ENCODE measurements around the gene GRWD1. TPM values are rescaled to one million over a fixed set of nuclear protein-coding genes. Genes with fewer than 3 reads are reported as not detected.

Gene GRWD1
- polyA plus RNA-seq (2013, experiment 1 of 2; ENCODE audit: insufficient read length) = 28.4 TPM
- 21.4 TPM for polyA plus RNA-seq (2013, experiment 2 of 2; ENCODE audit: insufficient read length)

DNA sequence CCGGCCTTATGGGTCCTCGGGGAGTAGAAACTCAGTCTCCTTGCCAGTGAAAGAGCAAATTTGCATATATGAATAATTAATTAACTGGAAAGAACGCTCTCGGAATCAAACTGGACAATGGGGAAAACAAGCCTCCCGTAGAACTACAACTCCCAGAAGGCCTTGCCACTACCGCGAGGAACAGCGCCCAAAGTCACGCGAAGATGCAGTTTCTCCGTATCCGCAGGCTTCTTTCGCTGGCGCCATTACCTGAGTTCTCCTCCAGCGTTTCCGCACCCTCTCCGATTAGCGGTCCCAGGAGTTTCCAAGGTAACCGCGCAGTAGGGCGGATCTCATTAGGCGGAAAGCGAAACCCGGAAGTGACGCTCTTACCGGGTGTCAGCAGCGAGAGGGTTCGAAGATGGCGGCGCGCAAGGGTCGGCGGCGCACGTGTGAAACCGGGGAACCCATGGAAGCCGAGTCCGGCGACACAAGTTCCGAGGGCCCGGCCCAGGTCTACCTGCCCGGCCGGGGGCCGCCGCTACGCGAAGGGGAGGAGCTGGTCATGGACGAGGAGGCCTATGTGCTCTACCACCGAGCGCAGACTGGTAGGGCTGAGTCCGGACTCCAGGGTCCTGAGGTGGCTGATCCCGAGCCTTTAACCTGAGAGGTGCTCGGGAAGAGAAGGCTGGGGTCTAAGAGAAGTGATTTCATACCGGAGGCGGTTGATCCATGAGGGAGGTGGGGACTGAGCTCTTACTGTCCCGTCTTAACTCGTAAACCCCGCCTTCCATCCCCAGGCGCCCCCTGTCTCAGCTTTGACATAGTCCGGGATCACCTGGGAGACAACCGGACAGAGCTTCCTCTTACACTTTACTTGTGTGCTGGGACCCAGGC is at the start of gene GRWD1:
TSS of gene GRWD1 (plus strand) at position 378 of the 876 bp plus-strand sequence. CDS start at position 401, 23 bp downstream.
- peak; percentile 95 for DNase-seq

DNA sequence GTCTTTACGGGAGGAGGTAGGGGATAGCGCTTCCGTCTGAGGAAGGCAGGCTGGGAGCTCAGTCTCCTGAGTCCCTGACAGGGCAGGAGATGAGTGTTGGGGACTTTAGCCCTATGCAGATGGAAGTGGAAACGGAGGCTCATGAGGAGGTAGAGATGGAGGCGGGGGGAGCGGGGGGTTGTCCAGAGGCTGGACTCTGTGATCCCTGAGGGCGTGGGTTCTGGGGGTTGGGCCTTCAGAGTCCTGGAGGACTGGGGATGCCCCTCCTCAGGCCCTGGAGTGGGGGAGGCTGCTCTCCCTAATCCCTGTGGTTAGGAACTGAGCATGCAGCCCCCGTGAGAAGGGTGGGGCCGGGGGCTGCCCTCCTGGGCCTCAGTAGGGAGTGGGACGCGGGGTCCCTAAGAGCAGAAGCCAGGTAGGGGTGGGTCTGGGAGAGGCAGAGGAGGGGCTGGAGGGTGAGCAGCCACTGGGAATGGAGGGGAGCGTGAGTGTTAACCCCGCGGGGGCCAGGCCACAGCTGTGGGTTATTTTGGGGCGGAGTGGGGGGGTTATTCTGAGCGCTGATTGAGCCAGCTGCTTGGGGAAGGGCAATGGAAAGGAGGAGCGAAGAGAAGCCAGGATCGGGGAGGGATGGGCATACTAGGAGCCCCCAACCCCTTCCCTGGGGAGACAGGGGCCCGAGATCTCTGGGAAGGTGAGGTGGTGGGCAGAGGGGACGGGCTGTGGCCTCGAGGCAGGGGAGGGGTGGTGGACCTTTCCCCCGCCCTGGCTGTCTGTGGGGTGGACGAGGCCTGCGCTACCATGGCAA is 49.6 kb upstream of the GRWD1 start:
- DNase-seq = no peak

GRCh38 chr19:48396824-48397176 is 49.0 kb upstream of the GRWD1 start:
- DNase-seq = no peak

- no peak for DNase-seq
These were observed 48.3 kb upstream of the GRWD1 start for GRCh38 chr19:48397263-48398101.

GRCh38 chr19:48398102-48398374 is 47.7 kb upstream of the GRWD1 start:
- DNase-seq = no peak

- DNase-seq = peak; percentile 88
These were observed 47.2 kb upstream of the GRWD1 start for GRCh38 chr19:48398375-48399235.

- peak; percentile 82 for DNase-seq
These were observed 45.6 kb upstream of the GRWD1 start for GRCh38 chr19:48400018-48400742.

DNA sequence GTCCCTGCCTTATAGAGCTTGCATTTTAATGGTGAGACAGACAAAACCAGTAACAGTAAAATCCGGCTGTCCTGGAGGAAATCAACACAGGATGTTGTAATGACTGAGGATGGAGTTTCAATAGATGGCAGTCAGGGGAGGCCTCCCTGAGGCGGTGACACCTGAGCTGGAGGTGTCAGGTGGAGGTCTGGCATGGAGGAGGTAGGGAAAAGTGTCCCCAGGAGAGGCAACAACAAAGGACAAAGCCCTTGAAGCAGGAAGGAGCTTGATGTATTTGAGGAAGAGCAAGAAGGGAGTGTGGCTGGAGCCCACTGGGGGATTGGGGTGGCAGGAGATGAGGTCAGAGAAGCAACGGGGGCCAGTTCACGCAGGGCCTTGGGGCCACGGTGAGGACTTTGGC is 44.5 kb upstream of the GRWD1 start:
- DNase-seq = no peak

- peak; percentile 75 for DNase-seq
These were observed 42.2 kb upstream of the GRWD1 start for GRCh38 chr19:48403606-48404005.

- DNase-seq = no peak
These were observed 40.6 kb upstream of the GRWD1 start for GRCh38 chr19:48405010-48405659.

DNA sequence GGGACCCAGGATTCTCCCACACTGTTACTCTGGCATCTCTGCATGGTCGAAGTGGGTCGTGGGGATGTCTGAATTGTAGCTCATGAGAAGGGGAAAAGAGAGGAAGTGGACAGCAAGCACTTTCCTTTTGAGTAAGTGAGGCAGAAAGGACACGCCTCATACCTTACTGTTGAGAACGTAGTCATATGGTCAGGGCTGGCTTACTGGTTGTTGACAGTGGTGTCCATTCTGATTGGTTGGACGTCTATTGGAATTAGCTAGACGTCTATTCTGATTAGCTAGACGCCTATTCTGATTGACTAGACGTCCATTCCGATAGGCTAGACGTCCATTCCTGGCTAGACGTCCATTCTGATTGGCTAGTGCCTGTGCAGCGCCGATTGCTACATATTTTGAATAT is 39.9 kb upstream of the GRWD1 start:
- no peak for DNase-seq

DNA sequence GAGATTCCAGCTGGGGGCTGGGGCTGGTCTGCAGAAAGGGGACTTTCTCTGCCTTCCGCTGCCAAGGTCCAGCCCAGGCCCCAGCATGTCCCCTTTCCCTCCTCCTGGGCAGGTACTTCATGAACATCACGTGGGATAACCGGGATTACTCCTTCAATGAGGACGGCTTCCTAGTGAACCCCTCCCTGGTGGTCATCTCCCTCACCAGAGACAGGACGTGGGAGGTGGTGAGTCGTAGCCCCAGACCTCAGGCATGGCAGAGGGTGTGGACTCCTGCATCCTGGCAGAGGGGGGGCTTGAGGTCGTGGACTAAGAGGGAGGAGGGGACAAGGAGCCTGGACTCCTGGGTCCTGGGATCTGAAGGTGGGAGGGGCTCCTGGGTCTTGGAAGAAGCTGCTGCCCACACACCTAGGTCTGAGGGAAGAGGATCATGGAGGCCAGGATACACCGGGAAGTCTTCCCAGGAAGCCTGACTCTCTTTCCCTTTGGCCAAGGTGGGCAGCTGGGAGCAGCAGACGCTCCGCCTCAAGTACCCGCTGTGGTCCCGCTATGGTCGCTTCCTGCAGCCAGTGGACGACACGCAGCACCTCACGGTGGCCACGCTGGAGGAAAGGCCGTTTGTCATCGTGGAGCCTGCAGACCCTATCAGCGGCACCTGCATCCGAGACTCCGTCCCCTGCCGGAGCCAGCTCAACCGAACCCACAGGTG is 31.8 kb upstream of the GRWD1 start:
- peak; percentile 70 for DNase-seq

DNA sequence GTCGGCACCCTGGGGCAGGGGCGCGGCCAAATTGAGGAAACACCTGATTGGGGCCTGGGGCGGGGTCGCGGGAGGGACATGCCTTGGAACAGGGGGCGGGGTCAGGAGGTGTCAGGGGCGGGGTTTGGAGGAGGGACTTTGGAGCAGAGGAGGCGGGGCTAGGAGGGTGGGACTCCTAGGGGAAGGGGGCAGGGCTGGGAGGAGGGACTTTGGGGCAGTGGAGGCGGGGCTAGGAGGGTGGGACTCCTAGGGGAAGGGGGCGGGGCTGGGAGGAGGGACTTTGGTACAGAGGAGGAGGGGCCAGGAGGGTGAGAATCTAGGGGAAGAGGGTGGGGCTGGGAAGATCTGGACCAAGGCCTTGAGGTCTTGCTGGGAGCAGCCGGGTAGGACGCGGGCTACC is 30.4 kb upstream of the GRWD1 start:
- DNase-seq = peak; percentile 88

- no peak for DNase-seq
These were observed 30.0 kb upstream of the GRWD1 start for GRCh38 chr19:48415806-48416221.

DNA sequence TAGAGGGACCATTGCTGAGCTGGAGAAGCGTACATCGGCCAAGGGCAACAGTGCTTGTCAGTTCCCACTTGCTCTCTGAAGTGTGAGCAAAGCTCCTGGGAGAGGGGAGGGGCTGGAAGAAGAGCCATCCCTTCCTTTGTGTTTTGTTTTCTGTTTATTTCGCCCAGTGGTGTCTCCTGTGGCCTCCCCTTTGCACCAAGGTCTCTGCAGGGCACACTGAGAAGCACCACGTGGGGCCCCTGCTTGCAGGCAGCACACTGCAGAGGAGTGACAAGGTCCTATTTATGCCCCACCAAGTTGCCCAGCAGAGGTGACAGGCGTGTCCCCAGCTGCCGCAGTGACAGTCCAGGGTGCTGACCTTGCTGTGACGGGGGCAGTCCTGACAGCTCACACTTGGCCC is 28.4 kb upstream of the GRWD1 start:
- no peak for DNase-seq

- DNase-seq = peak; percentile 78
These were observed 27.3 kb upstream of the GRWD1 start for GRCh38 chr19:48418317-48419064.

GRCh38 chr19:48419158-48419920 is 26.4 kb upstream of the GRWD1 start:
- DNase-seq = peak; percentile 74

GRCh38 chr19:48421548-48421947 is 24.2 kb upstream of the GRWD1 start:
- DNase-seq = no peak
